Measurements from ENCODE around the gene ATF4.

DNA sequence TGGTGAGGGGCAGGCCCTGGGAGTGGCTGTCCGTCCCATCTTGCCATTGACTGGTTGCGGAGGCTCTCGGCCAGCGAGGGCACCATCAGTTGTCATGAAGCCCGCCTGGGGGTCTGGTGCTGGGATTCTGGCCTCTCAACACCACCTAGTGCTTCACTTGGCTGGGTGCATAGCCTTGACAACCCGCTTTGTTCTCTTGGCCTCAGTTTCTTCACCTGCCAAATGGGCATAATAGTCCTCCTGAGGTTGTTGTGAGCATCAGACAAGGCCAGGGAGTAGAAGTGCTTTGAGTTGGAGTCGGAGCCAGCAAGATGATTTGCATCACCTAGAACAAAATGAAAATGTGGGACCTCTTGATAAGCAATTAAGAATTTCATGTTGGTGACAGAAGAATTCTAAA, 48.7 kb downstream of the ATF4 start:
- TF ChIP-seq, protein P1, sequence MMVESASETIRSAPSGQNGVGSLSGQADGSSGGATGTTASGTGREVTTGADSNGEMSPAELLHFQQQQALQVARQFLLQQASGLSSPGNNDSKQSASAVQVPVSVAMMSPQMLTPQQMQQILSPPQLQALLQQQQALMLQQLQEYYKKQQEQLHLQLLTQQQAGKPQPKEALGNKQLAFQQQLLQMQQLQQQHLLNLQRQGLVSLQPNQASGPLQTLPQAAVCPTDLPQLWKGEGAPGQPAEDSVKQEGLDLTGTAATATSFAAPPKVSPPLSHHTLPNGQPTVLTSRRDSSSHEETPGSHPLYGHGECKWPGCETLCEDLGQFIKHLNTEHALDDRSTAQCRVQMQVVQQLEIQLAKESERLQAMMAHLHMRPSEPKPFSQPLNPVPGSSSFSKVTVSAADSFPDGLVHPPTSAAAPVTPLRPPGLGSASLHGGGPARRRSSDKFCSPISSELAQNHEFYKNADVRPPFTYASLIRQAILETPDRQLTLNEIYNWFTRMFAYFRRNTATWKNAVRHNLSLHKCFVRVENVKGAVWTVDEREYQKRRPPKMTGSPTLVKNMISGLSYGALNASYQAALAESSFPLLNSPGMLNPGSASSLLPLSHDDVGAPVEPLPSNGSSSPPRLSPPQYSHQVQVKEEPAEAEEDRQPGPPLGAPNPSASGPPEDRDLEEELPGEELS (CRISPR knock-in tag; IDR thresholded peaks at IDR 0.05), result no peak
- TF ChIP-seq ZNF382 (CRISPR knock-in tag; IDR thresholded peaks at IDR 0.05; ENCODE audit: borderline replicate concordance) (no peak), ZNF772 (CRISPR knock-in tag; IDR thresholded peaks at IDR 0.05) (no peak), CBX2 (IDR thresholded peaks at IDR 0.05; ENCODE audit: low read depth, low read length) (no peak), CBX2 (CRISPR knock-in tag; IDR thresholded peaks at IDR 0.05; ENCODE audit: low read depth) (no peak), ZFY (CRISPR knock-in tag; IDR thresholded peaks at IDR 0.05) (no peak), NR1H2 (CRISPR knock-in tag; IDR thresholded peaks at IDR 0.05; ENCODE audit: borderline replicate concordance, low read depth) (no peak), JUN (CRISPR knock-in tag; IDR thresholded peaks at IDR 0.05) (no peak), SMC3 (IDR thresholded peaks at IDR 0.05; ENCODE audit: low read length) (no peak), HCFC1 (IDR thresholded peaks at IDR 0.05; ENCODE audit: low read depth, low read length) (no peak), ZIK1 (CRISPR knock-in tag; IDR thresholded peaks at IDR 0.05; ENCODE audit: borderline replicate concordance, low read depth) (no peak), YY1 (IDR thresholded peaks at IDR 0.05; ENCODE audit: insufficient read depth, insufficient replicate concordance, low read depth, low read length) (no peak)
- TF ChIP-seq, protein P2, sequence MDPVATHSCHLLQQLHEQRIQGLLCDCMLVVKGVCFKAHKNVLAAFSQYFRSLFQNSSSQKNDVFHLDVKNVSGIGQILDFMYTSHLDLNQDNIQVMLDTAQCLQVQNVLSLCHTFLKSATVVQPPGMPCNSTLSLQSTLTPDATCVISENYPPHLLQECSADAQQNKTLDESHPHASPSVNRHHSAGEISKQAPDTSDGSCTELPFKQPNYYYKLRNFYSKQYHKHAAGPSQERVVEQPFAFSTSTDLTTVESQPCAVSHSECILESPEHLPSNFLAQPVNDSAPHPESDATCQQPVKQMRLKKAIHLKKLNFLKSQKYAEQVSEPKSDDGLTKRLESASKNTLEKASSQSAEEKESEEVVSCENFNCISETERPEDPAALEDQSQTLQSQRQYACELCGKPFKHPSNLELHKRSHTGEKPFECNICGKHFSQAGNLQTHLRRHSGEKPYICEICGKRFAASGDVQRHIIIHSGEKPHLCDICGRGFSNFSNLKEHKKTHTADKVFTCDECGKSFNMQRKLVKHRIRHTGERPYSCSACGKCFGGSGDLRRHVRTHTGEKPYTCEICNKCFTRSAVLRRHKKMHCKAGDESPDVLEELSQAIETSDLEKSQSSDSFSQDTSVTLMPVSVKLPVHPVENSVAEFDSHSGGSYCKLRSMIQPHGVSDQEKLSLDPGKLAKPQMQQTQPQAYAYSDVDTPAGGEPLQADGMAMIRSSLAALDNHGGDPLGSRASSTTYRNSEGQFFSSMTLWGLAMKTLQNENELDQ (CRISPR knock-in tag; IDR thresholded peaks at IDR 0.05; ENCODE audit: borderline replicate concordance), result no peak
- TF ChIP-seq, protein P3, sequence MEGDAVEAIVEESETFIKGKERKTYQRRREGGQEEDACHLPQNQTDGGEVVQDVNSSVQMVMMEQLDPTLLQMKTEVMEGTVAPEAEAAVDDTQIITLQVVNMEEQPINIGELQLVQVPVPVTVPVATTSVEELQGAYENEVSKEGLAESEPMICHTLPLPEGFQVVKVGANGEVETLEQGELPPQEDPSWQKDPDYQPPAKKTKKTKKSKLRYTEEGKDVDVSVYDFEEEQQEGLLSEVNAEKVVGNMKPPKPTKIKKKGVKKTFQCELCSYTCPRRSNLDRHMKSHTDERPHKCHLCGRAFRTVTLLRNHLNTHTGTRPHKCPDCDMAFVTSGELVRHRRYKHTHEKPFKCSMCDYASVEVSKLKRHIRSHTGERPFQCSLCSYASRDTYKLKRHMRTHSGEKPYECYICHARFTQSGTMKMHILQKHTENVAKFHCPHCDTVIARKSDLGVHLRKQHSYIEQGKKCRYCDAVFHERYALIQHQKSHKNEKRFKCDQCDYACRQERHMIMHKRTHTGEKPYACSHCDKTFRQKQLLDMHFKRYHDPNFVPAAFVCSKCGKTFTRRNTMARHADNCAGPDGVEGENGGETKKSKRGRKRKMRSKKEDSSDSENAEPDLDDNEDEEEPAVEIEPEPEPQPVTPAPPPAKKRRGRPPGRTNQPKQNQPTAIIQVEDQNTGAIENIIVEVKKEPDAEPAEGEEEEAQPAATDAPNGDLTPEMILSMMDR (CRISPR knock-in tag; IDR thresholded peaks at IDR 0.05), result no peak

Data from HepG2 (cell line).